Hippocampal formation (tissue), 2 donors: Measurements from ENCODE around the gene NAA25.

Experiments used
- DNase-seq, 2 donors: peaks; one replicate each; lab custom pipeline; 2025; lab: John Stamatoyannopoulos, UW

Gene NAA25

DNA sequence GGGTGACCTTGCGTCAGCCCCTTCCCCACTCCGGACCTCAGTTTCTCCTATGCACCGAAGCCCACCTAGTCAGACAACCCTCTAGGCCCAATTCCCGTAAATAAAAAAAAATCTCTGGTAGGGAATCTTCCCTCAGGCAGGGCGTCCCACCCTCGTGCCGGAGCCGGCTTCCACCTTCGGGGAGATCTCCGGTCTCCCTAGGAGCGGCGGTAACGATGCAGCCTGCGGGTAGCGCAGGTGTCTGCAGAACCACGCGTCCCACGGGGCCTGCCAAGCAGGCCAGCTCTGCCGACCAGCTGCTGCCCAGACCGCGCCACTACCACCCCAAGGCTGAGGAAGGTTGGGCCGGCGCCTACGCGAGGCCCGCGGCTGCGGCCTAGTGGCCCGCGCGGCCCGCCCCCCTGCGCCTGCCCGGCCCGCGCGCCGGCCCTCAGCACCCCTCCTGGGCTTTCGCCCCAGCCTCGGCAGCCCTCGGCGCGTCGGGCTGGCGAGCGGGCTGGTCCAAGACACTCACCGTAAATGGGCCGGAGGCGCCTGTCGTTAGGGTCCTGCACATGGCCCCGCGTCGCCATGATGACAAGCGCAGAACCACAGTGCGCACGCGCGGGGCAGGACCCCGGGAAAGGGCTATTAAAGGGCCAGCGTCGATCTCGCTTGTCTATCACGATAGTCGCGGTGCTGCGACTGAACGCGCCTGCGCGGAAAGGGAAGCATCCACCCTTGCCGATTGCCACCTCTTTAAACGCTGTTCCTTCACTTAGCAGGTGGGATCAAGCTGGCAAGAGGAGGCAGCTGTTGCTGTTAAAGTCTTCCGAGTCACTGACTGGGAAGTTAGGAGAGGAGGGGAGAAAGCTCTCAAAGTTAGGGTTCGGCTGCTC, at the start of gene NAA25:
TSS of gene NAA25 (minus strand) at position 582 of the 878 bp plus-strand sequence. CDS start at position 572, 10 bp downstream.
- DNase-seq = peak; percentile 85 to 86

GRCh38 chr12:112153893-112154219, 45.3 kb upstream of the NAA25 start:
- no peak for DNase-seq

GRCh38 chr12:112153181-112153892, 44.8 kb upstream of the NAA25 start:
- no peak for DNase-seq

- no peak for DNase-seq
These were observed 43.4 kb upstream of the NAA25 start for GRCh38 chr12:112151766-112152541.

GRCh38 chr12:112149596-112149995, 41.0 kb upstream of the NAA25 start:
- DNase-seq = no peak

DNA sequence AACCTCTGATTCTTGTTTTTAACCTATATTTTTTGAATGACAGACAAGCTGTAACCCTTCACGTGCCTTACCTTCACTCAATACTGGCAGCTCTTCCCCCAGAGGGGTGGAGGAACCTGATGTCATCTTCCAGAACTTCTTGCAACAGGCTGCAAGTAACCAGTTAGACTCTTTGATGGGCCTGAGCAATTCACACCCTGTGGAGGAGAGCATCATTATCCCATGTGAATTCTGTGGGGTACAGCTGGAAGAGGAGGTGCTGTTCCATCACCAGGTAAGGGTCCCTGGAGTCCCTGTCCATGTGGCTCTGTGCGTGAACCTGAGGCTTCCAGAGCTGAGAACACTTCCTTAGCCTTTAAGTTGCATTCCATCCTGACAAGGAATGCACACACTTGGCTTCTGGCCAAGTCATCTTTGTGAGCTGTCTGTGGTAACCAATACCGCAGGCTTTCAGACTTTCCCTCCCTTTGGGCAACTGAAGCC, 39.5 kb upstream of the NAA25 start:
- no peak for DNase-seq

GRCh38 chr12:112146123-112146522, 37.5 kb upstream of the NAA25 start:
- DNase-seq = no peak

DNA sequence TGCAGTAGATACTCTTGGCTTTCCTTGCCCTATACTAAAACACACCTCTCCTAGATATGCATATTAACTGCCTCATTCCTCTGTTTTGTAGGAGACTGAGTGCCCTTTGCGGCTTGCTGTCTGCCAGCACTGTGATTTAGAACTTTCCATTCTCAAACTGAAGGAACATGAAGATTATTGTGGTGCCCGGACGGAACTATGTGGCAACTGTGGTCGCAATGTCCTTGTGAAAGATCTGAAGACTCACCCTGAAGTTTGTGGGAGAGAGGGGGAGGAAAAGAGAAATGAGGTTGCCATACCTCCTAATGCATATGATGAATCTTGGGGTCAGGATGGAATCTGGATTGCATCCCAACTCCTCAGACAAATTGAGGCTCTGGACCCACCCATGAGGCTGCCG, 32.1 kb upstream of the NAA25 start:
- no peak for DNase-seq

- DNase-seq = no peak
These were observed 26.1 kb upstream of the NAA25 start for GRCh38 chr12:112134731-112135130.

GRCh38 chr12:112133418-112133817, 24.8 kb upstream of the NAA25 start:
- DNase-seq = no peak

GRCh38 chr12:112131686-112132085, 23.1 kb upstream of the NAA25 start:
- DNase-seq = no peak

GRCh38 chr12:112130441-112130998, 21.9 kb upstream of the NAA25 start:
- DNase-seq = no peak

- DNase-seq = no peak
These were observed 18.3 kb upstream of the NAA25 start for GRCh38 chr12:112126911-112127310.

GRCh38 chr12:112126000-112126438, 17.4 kb upstream of the NAA25 start:
- no peak for DNase-seq

DNA sequence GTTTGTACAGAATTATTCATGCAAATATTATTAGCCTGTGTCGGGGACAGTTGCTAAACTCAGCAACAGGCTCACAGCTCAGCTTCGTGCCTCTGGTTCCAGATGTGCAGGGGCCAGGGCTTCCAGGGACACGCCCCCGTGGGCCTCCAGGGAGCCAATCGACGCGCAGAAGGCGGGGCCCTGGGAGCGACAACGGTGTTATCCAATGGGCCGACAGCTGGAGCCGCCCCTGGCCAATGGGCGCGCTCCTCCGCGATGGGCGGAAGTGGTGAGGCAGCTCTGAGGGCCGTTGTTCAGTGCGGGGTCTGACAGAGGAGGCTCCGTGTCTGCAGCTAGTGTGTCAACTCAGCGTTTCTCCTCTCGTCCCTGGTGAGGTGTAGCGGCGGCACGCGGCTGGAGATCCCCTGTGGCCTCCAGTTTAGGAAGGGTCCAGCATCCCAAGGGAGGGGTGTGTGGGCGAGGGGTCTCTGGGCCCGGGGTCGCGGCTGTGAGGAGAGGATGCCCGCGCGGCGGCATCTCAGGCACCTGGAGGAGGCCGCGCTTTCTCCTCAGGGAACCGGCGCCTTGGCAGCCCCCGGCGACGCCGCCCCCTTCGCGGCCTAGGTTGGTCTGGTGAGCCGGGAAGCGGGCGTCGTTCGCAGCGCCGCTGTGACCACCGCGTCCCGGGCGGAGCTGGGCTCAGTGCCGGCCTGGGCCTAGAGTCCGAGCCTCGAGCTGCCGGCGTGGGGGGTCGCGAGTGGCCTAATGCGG, 16.8 kb upstream of the NAA25 start, which contains the start of gene TRAFD1:
TSS of gene TRAFD1 (plus strand) at position 311 of the 750 bp plus-strand sequence. CDS start 4,963 bp downstream, outside the sequence.
- DNase-seq = peak; percentile 97 to 99

GRCh38 chr12:112124918-112125249, 16.3 kb upstream of the NAA25 start:
- no peak for DNase-seq

GRCh38 chr12:112122823-112123690, 14.5 kb upstream of the NAA25 start:
- DNase-seq = no peak

DNA sequence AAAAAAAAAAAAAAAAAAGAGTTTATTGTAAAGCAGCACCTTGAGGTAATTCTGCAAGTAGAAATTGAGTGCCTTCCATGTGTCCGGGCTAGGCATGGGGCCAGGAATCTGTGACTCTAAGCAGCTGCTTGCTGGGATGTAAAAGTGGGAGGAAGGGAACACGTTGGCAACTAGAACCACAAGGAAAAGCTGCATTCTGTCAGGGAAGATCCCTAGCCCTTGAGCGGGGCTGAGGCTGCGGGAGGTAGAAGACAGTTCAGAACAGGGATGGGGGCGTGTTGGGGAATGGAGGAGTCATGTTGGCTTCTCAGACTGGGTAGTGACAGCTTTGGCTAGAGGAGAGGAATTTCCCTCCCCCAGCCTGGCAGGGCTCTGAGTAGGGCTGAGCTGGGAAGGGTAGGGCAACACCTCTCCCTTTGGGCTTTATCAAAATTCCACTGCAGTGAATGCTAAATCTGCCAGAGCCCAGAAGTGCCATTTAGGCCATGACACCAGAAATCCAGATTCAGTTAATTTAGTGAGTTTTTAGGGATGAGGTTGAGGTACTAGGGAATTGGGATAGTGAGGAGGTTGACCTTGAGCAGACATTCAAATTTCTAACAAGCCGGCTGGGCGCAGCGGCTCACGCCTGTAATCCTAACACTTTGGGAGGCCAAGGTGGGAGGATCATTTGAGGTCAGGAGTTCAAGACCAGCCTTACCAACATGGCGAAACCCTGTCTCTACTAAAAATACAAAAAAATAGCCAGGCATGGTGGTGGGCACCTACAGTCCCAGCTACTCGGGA, 13.4 kb upstream of the NAA25 start:
- DNase-seq = peak in 1 of 2 donors; percentile 9

DNA sequence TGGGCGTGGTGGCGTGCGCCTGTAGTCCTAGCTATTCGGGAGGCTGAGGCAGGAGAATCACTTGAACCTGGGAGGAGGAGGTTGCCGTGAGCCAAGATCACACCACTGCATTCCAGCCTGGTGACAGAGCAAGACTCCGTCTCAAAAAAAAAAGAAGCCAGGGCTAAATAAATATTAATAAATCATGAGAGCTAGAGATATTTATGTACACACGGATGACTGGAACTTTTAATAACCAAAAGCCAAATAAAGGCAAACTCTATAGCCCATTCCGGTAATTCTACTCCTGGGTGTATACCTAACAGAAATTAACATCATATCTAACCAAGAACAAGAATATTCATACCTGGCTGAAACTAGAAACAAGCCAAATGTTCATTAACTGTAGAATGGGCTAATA, 9.1 kb upstream of the NAA25 start:
- DNase-seq = no peak
